Measurements from ENCODE around the gene C14orf119. TPM values are rescaled to one million over a fixed set of nuclear protein-coding genes. Genes with fewer than 3 reads are reported as not detected.
A peak's percentile ranks its signal among the peaks of the same experiment; 100 is the strongest.

C14orf119 gene
- total RNA-seq, 1 experiment from 2014 or later: 65.1 TPM

GRCh38 chr14:23054000-23054811 is 41.1 kb upstream of the C14orf119 start:
- no peak overlapping the region for H3K23ac ChIP-seq (ENCODE audit: insufficient read length, low read depth, low read length)
- H2BK15ac ChIP-seq (ENCODE audit: low read depth, low read length): no peak overlapping the region
- WGBS (ENCODE audit: extremely low coverage, insufficient read length, low lambda C conversion rate): no CpG with 5 or more reads among the region's 17 CpGs
- H4K8ac ChIP-seq (replicated peaks; ENCODE audit: insufficient read length, low read depth, low read length): no peak overlapping the region
- Mint-ChIP-seq H3K4me3 (0 out of 5 replicates have a peak overlapping the region, but pooled peaks of 1 of the 2 experiments have one; percentile 55), H3K9me3 (no peaks in the 10 kb centered on the region), H3K36me3 (ENCODE audit: insufficient read depth in 1 of 3, low read depth in 3 of 3) (peaks cover 7 to 36% (median 25%) of the 10 kb centered on the region in 3 experiments), H3K27me3 (ENCODE audit: low read depth) (peaks cover 8% of the 10 kb centered on the region), H3K27ac (peak overlapping the region in 1 of 3 experiments; percentile 60; a peak in 1 of 7 replicates), H3K4me1 (peaks cover 16 to 19% of the 10 kb centered on the region in 2 experiments)
- no peaks in the 10 kb centered on the region for H4K20me1 ChIP-seq (ENCODE audit: control insufficient read depth, insufficient read depth, insufficient read length)
- peak; percentile 54; the same call in 2 of the 3 replicates for TF ChIP-seq CTCF (conservative IDR thresholded peaks at IDR 0.05)
- no peak overlapping the region for H3K4ac ChIP-seq (ENCODE audit: low read depth, low read length)
- H3K4me2 ChIP-seq (ENCODE audit: insufficient read depth, insufficient read length, low read length): no peak overlapping the region
- no peak overlapping the region for H2AFZ ChIP-seq (ENCODE audit: low read length)
- no peak overlapping the region for H3K18ac ChIP-seq (ENCODE audit: insufficient read length, low read depth, low read length)
- no peaks in the 10 kb centered on the region for H3K79me1 ChIP-seq (ENCODE audit: insufficient read depth, low read depth, low read length, poor library complexity, severe bottlenecking)
- no peak overlapping the region for H3T11ph ChIP-seq (ENCODE audit: low read length)
- H3K79me2 ChIP-seq (ENCODE audit: insufficient read depth, low read length): no peaks in the 10 kb centered on the region
- no peak overlapping the region for H2BK5ac ChIP-seq (ENCODE audit: insufficient read length, low read length)
- H3K23me2 ChIP-seq (ENCODE audit: insufficient read length, low read depth, low read length, poor library complexity, severe bottlenecking): peaks cover 15% of the 10 kb centered on the region
- no peak overlapping the region for H3K14ac ChIP-seq (ENCODE audit: insufficient read depth, low read length)
- H3K27me3 ChIP-seq (ENCODE audit: insufficient read depth, low read length): no peaks in the 10 kb centered on the region
- H3K9ac ChIP-seq (ENCODE audit: extremely low read depth, insufficient read length, low read length): no peak overlapping the region
- H2BK20ac ChIP-seq (ENCODE audit: low read depth, low read length, poor library complexity, severe bottlenecking): no peak overlapping the region
- H3K56ac ChIP-seq (ENCODE audit: insufficient read length, low read depth, low read length): no peak overlapping the region
- no peak overlapping the region for H2BK120ac ChIP-seq (ENCODE audit: low read depth, low read length, poor library complexity, severe bottlenecking)
- H4K91ac ChIP-seq (ENCODE audit: insufficient read length, low read depth, low read length): no peak overlapping the region
- H2BK12ac ChIP-seq (ENCODE audit: insufficient read length, low read depth, low read length): no peak overlapping the region
- no peaks in the 10 kb centered on the region; the same call in 1 of the 2 replicates for H3K4me1 ChIP-seq (ENCODE audit: insufficient read depth, low read length)
- peak; percentile 50 for DNase-seq
- no peaks in the 10 kb centered on the region for H3K9me3 ChIP-seq (ENCODE audit: control insufficient read depth, low read depth, low read length)
- no peak overlapping the region for H3K27ac ChIP-seq (ENCODE audit: insufficient read length, low read depth, low read length)
- H2AK5ac ChIP-seq (ENCODE audit: insufficient read length, low read length): no peak overlapping the region
- no peak overlapping the region for H4K5ac ChIP-seq (ENCODE audit: insufficient read length, low read depth, low read length)

All from H9 (cell line).